Hepatocyte (in vitro differentiated cells): ENCODE data around the gene TMEM141.

Experiments used
- CTCF ChIP-seq: fragments of 200-600 bp; sonication (generic); IDR thresholded peaks from 2 replicates; pipeline ENCODE4 v1.5.1; 2016; ENCODE audit warnings: antibody characterized with exemption, mild to moderate bottlenecking; ENCODE audit not compliant: poor library complexity
- EZH2phosphoT487 ChIP-seq: fragments of 200-600 bp; sonication (generic); IDR thresholded peaks from one replicate; pipeline ENCODE4 v1.6.1; 2018; ENCODE audit warnings: antibody characterized with exemption, mild to moderate bottlenecking, low read depth, moderate library complexity; ENCODE audit not compliant: unreplicated experiment, severe bottlenecking

- TF ChIP-seq CTCF (no peak), EZH2phosphoT487 (no peak)
Observed at GRCh38 chr9:136741883-136742571, 49.1 kb upstream of the TMEM141 start.
